ENCODE results near the gene TFCP2. TPM values are rescaled to one million over a fixed set of nuclear protein-coding genes. Genes with fewer than 3 reads are reported as not detected.
"Not testable (repeated sequence)": the region's sequence is repeated elsewhere in the genome, so short reads cannot be mapped to it uniquely, and the experiment has no call there.

Gene TFCP2
- polyA plus RNA-seq, 4 donors: 44.2 to 65.5 (median 59.6) TPM

- DNase-seq (ENCODE audit: low read depth in 4 of 4, low spot score in 3 of 4): no peak
Observed at GRCh38 chr12:51086933-51087332, 86.0 kb downstream of the TFCP2 start.

- no peak for DNase-seq (ENCODE audit: low read depth in 4 of 4, low spot score in 3 of 4)
Observed at GRCh38 chr12:51085757-51086156, 87.2 kb downstream of the TFCP2 start.

GRCh38 chr12:51083126-51083833, 89.7 kb downstream of the TFCP2 start, which contains the start of gene CSRNP2:
Gene CSRNP2, minus strand, starts transcription at chr12:51083596. Its CDS starts 7,035 bp downstream, at chr12:51076561.
- DNase-seq (ENCODE audit: low read depth in 4 of 4, low spot score in 3 of 4): peak; percentile 83 to 95 (median 88)

- peak; percentile 28 to 57 (median 38) for DNase-seq (ENCODE audit: low read depth in 4 of 4, low spot score in 3 of 4)
Observed at GRCh38 chr12:51082561-51083125, 90.3 kb downstream of the TFCP2 start.

GRCh38 chr12:51081421-51081820, 91.5 kb downstream of the TFCP2 start:
- DNase-seq (ENCODE audit: low read depth in 4 of 4, low spot score in 3 of 4): no peak

GRCh38 chr12:51080136-51080535, 92.8 kb downstream of the TFCP2 start:
- DNase-seq (ENCODE audit: low read depth in 4 of 4, low spot score in 3 of 4): no peak

GRCh38 chr12:51078866-51079265, 94.1 kb downstream of the TFCP2 start:
- not testable (repeated sequence) for DNase-seq (ENCODE audit: low read depth in 4 of 4, low spot score in 3 of 4)

- DNase-seq (ENCODE audit: low read depth in 4 of 4, low spot score in 3 of 4): not testable (repeated sequence)
Observed at GRCh38 chr12:51078346-51078745, 94.6 kb downstream of the TFCP2 start.

GRCh38 chr12:51077930-51078329, 95.0 kb downstream of the TFCP2 start:
- DNase-seq (ENCODE audit: low read depth in 4 of 4, low spot score in 3 of 4): no peak

GRCh38 chr12:51076236-51076930, 96.6 kb downstream of the TFCP2 start:
- no peak for DNase-seq (ENCODE audit: low read depth in 4 of 4, low spot score in 3 of 4)

- no peak for DNase-seq (ENCODE audit: low read depth in 4 of 4, low spot score in 3 of 4)
Observed at GRCh38 chr12:51075390-51075789, 97.5 kb downstream of the TFCP2 start.

GRCh38 chr12:51071663-51072062, 101.3 kb downstream of the TFCP2 start:
- no peak for DNase-seq (ENCODE audit: low read depth in 4 of 4, low spot score in 3 of 4)

GRCh38 chr12:51070004-51070403, 102.9 kb downstream of the TFCP2 start:
- DNase-seq (ENCODE audit: low read depth in 4 of 4, low spot score in 3 of 4): no peak

- DNase-seq (ENCODE audit: low read depth in 4 of 4, low spot score in 3 of 4): no peak
Observed at GRCh38 chr12:51067771-51068170, 105.2 kb downstream of the TFCP2 start.

- DNase-seq (ENCODE audit: low read depth in 4 of 4, low spot score in 3 of 4): no peak
Observed at GRCh38 chr12:51067229-51067628, 105.7 kb downstream of the TFCP2 start.

- DNase-seq (ENCODE audit: low read depth in 4 of 4, low spot score in 3 of 4): no peak
Observed at GRCh38 chr12:51065530-51065929, 107.4 kb downstream of the TFCP2 start.

GRCh38 chr12:51062631-51063397, 110.1 kb downstream of the TFCP2 start:
- no peak for DNase-seq (ENCODE audit: low read depth in 4 of 4, low spot score in 3 of 4)

- no peak for DNase-seq (ENCODE audit: low read depth in 4 of 4, low spot score in 3 of 4)
Observed at GRCh38 chr12:51059086-51059485, 113.8 kb downstream of the TFCP2 start.

- DNase-seq (ENCODE audit: low read depth in 4 of 4, low spot score in 3 of 4): no peak
Observed at GRCh38 chr12:51056242-51056641, 116.7 kb downstream of the TFCP2 start.

GRCh38 chr12:51055060-51055459, 117.9 kb downstream of the TFCP2 start:
- DNase-seq (ENCODE audit: low read depth in 4 of 4, low spot score in 3 of 4): no peak

- DNase-seq (ENCODE audit: low read depth in 4 of 4, low spot score in 3 of 4): no peak
Observed at GRCh38 chr12:51051787-51052186, 121.1 kb downstream of the TFCP2 start.
